B cell (primary cell): Measurements from ENCODE around the gene SPSB1.

Experiments
- EZH2 ChIP-seq: IDR thresholded peaks from 2 replicates; pipeline ENCODE4 v1.6.1; 2012; ENCODE audit warnings: borderline replicate concordance, low read depth, mild to moderate bottlenecking, moderate library complexity, low read length; ENCODE audit not compliant: insufficient read depth, poor library complexity, severe bottlenecking
- TF ChIP-seq, protein P1 (sequence below): fragments of 200-600 bp; IDR thresholded peaks from one replicate; pipeline ENCODE4 v1.8.0; 2022; ENCODE audit warnings: antibody characterized with exemption, mild to moderate bottlenecking

DNA sequence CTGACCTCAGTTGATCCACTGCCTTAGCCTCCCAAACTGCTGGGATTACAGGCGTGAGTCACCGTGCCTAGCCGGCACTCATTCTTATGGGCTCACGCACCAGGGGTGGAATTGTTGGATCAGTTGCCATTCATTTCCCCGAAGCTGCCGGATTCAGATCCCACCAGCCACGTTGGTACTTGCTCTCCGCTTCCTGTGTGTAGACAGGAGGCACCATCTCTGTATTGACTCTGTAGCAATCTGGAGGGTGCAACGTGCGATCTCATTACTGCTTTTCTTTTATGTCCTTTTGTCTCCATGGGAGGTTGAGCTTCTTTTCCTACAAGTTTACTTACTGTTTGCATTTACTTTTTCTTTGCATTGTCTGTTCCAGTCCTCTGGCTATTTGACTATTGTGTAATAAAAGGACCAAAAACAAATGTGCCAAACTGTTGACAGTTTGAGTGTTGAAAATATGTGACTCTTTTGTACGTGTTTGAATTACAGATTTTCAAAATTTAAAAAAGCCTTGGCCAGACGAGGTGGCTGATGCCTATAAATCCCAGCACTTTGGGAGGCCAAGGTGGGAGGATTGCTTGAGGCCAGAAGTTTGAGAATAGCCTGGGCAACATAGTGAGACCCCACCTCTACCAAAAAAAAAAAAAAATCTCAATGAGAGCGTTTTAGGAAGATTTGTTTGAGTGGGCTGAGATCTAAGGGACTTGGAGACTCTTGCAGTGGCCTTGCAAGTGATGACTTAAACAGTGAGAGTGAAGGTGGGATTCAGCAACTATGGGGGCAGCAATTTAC, 39.1 kb downstream of the SPSB1 start:
- TF ChIP-seq, protein P1, sequence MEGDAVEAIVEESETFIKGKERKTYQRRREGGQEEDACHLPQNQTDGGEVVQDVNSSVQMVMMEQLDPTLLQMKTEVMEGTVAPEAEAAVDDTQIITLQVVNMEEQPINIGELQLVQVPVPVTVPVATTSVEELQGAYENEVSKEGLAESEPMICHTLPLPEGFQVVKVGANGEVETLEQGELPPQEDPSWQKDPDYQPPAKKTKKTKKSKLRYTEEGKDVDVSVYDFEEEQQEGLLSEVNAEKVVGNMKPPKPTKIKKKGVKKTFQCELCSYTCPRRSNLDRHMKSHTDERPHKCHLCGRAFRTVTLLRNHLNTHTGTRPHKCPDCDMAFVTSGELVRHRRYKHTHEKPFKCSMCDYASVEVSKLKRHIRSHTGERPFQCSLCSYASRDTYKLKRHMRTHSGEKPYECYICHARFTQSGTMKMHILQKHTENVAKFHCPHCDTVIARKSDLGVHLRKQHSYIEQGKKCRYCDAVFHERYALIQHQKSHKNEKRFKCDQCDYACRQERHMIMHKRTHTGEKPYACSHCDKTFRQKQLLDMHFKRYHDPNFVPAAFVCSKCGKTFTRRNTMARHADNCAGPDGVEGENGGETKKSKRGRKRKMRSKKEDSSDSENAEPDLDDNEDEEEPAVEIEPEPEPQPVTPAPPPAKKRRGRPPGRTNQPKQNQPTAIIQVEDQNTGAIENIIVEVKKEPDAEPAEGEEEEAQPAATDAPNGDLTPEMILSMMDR, result no peak
- TF ChIP-seq EZH2, result no peak
